K562 (cell line): ENCODE data around the gene PAXIP1. TPM values are rescaled to one million over a fixed set of nuclear protein-coding genes. Genes with fewer than 3 reads are reported as not detected.

ENCODE experiments used
- ATAC-seq: fragments of 200-7000 bp; cut with Tn5 transposase; 3 replicates; pipeline ENCODE4 v1.9.1; 2020; ENCODE audit warnings: moderate library complexity
- BruUV-seq: library from RNA; stranded (reverse); fragments of 400-500 nt; replicated peaks from 2 replicates; lab custom pipeline; 2021; lab: Mats Ljungman, UMichigan
- CTCF ChIA-PET: fragments of 300-600 bp; formaldehyde crosslinking; extraction: SDS; loops from one replicate; lab custom pipeline; 2021; ENCODE audit warnings: low intra/inter-chr PET ratio; lab: Yijun Ruan, JAX
- POLR2A ChIA-PET: fragments of 300-600, 350-650 bp; sonication (Branson Sonifier 250); formaldehyde crosslinking; extraction: SDS; loops from one replicate; lab custom pipeline; 2021; ENCODE audit warnings: antibody characterized with exemption, inconsistent platforms; lab: Yijun Ruan, JAX
- DNase-seq, 4 experiments: peaks; one replicate each; pipeline versions ENCODE4 v3.0.0 to v3.0.0-alpha.2; 2011 to 2018; ENCODE audit warnings: low spot score in 3 of 4, mixed read lengths in 3 of 4; ENCODE audit errors: extremely low read depth in 1 of 4
- FAIRE-seq: peaks from 2 replicates; lab custom pipeline; 2011; peaks lifted over from hg19 to GRCh38; lab: Jason Lieb, UNC
- H2AFZ ChIP-seq: 2 replicates; pipeline ENCODE4 v1.6.0; 2011; ENCODE audit warnings: low read depth, low read length, control low read depth, inconsistent platforms
- H3K27ac ChIP-seq: fragments of 200-600 bp; 3 replicates; pipeline ENCODE4 v1.8.0; 2011; ENCODE audit warnings: low read depth, mild to moderate bottlenecking, control low read depth, inconsistent platforms, low read length, moderate library complexity, mixed read lengths; ENCODE audit errors: extremely low read depth
- H3K27me3 ChIP-seq, 2 experiments: fragments of 300-600 bp in 1 of 2; 2 replicates in 1 of 2; 3 replicates in 1 of 2; pipeline versions ENCODE4 v1.6.0 to v1.8.0; 2011; ENCODE audit warnings: inconsistent platforms in 2 of 2, low read length in 2 of 2, mild to moderate bottlenecking in 1 of 2, mixed read lengths in 1 of 2, moderate library complexity in 1 of 2; ENCODE audit not compliant: control insufficient read depth in 2 of 2, insufficient read depth in 2 of 2
- H3K36me3 ChIP-seq: fragments of 300-600 bp; 3 replicates; pipeline ENCODE4 v1.8.0; 2011; ENCODE audit warnings: mild to moderate bottlenecking, low read length, inconsistent platforms; ENCODE audit not compliant: control insufficient read depth, insufficient read depth
- H3K4me1 ChIP-seq, 2 experiments: fragments of 200-600 bp in 1 of 2; replicated peaks in 1 of 2; 2 replicates in 1 of 2; 3 replicates in 1 of 2; pipeline versions ENCODE4 v1.5.1 to v1.8.0; 2011; ENCODE audit warnings: inconsistent platforms in 2 of 2, low read length in 2 of 2, mild to moderate bottlenecking in 1 of 2, mixed read lengths in 1 of 2, moderate library complexity in 1 of 2; ENCODE audit not compliant: control insufficient read depth in 2 of 2, insufficient read depth in 2 of 2
- H3K4me2 ChIP-seq: 2 replicates; pipeline ENCODE4 v1.6.1; 2011; ENCODE audit warnings: low read length, control low read depth, inconsistent platforms, mixed read lengths; ENCODE audit not compliant: insufficient read depth
- H3K4me3 ChIP-seq: fragments of 200-600 bp; sonication (generic), shearing (Covaris generic); 2 replicates; pipeline ENCODE4 v1.5.1; 2016; ENCODE audit warnings: control low read depth, inconsistent platforms
- H3K79me2 ChIP-seq: fragments of 200-600 bp; 3 replicates; pipeline ENCODE4 v1.8.0; 2011; ENCODE audit warnings: low read length, inconsistent platforms; ENCODE audit not compliant: control insufficient read depth, insufficient read depth
- H3K9ac ChIP-seq, 2 experiments: 2 replicates each; pipeline versions ENCODE4 v1.6.0 to v1.6.1; 2011; ENCODE audit warnings: low read depth in 2 of 2, low read length in 2 of 2, control low read depth in 1 of 2, inconsistent platforms in 1 of 2, mild to moderate bottlenecking in 1 of 2, mixed read lengths in 1 of 2; ENCODE audit not compliant: insufficient read depth in 1 of 2
- H3K9me1 ChIP-seq: one replicate; pipeline ENCODE4 v1.6.0; 2011; ENCODE audit warnings: inconsistent platforms, mild to moderate bottlenecking, low read length, moderate library complexity; ENCODE audit not compliant: control insufficient read depth, insufficient read depth
- H3K9me3 ChIP-seq: replicated peaks from 2 replicates; pipeline ENCODE4 v1.5.1; 2011; ENCODE audit warnings: low read depth, low read length, inconsistent platforms; ENCODE audit not compliant: control insufficient read depth, insufficient read depth
- H4K20me1 ChIP-seq: replicated peaks from 2 replicates; pipeline ENCODE4 v1.6.1; 2011; ENCODE audit warnings: low read length, inconsistent platforms, mixed read lengths; ENCODE audit not compliant: control insufficient read depth, insufficient read depth
- ARID2 ChIP-seq: fragments of 450-650 bp; IDR thresholded peaks from 2 replicates; pipeline ENCODE4 v1.6.1; 2017; ENCODE audit warnings: antibody characterized with exemption, mild to moderate bottlenecking
- ATF6 ChIP-seq: sonication (generic); formaldehyde crosslinking; IDR thresholded peaks from 2 replicates; pipeline ENCODE4 v1.4.0; 2020; ENCODE audit warnings: mild to moderate bottlenecking, missing genetic modification reagents
- ATF7 ChIP-seq: fragments of 450-650 bp; IDR thresholded peaks from 2 replicates; pipeline ENCODE4 v1.7.1; 2014; ENCODE audit warnings: mild to moderate bottlenecking, moderate library complexity
- CBX1 ChIP-seq: sonication (generic); IDR thresholded peaks from 2 replicates; pipeline ENCODE4 v1.6.1; 2016; ENCODE audit warnings: antibody characterized with exemption, low read depth, mild to moderate bottlenecking
- CC2D1A ChIP-seq: fragments of 450-650 bp; IDR thresholded peaks from 2 replicates; pipeline ENCODE4 v1.6.1; 2017; ENCODE audit warnings: mild to moderate bottlenecking
- CEBPG ChIP-seq, 3 experiments: fragments of 200-800 bp in 1 of 3; sonication (Bioruptor generic) in 1 of 3; sonication (generic) in 1 of 3; formaldehyde crosslinking in 1 of 3; IDR thresholded peaks in 2 of 3; conservative IDR thresholded peaks in 1 of 3; 2 replicates each; pipeline versions ENCODE4 v1.6.1 to v1.8.0; 2016 to 2022; ENCODE audit warnings: missing compliant biosample characterization in 2 of 3, missing genetic modification characterization in 2 of 3, mild to moderate bottlenecking in 1 of 3, missing genetic modification reagents in 1 of 3
- ILK ChIP-seq: fragments of 450-650 bp; IDR thresholded peaks from 2 replicates; pipeline ENCODE4 v1.6.1; 2016; ENCODE audit warnings: missing genetic modification characterization, low read depth, mild to moderate bottlenecking, missing compliant biosample characterization, moderate library complexity, borderline replicate concordance
- KDM2B ChIP-seq: fragments of 250-450 bp; sonication (Bioruptor Pico); IDR thresholded peaks from 2 replicates; pipeline ENCODE4 v1.8.0; 2021; ENCODE audit warnings: mild to moderate bottlenecking, moderate library complexity
- KLF16 ChIP-seq: IDR thresholded peaks from 2 replicates; pipeline ENCODE4 v1.6.1; 2016; ENCODE audit warnings: antibody characterized with exemption
- MLLT1 ChIP-seq, 2 experiments: fragments of 450-650 bp; IDR thresholded peaks; 2 replicates each; pipeline ENCODE4 v1.6.1; 2016
- RAD21 ChIP-seq, 2 experiments: fragments of 250-450 bp in 1 of 2; fragments of 450-650 bp in 1 of 2; sonication (Bioruptor Pico) in 1 of 2; formaldehyde crosslinking in 1 of 2; IDR thresholded peaks in 1 of 2; conservative IDR thresholded peaks in 1 of 2; 2 replicates each; pipeline versions ENCODE4 v1.4.0 to v1.8.0; 2020 to 2022; ENCODE audit warnings: mild to moderate bottlenecking in 2 of 2, moderate library complexity in 1 of 2
- STAG1 ChIP-seq: sonication (generic); formaldehyde crosslinking; IDR thresholded peaks from 2 replicates; pipeline ENCODE4 v1.5.0; 2020; ENCODE audit warnings: missing genetic modification reagents, borderline replicate concordance
- ZNF76 ChIP-seq: fragments of 250-450 bp; sonication (Bioruptor Pico); IDR thresholded peaks from 2 replicates; pipeline ENCODE4 v1.4.0; 2020; ENCODE audit warnings: mild to moderate bottlenecking, moderate library complexity, borderline replicate concordance
- WGBS: fragments of 100-300 bp; shearing (Covaris generic); methylation state at CpG from one replicate; pipeline ENCODE4 v1.1.6; 2016; ENCODE audit warnings: low coverage, mixed read lengths; ENCODE audit not compliant: insufficient coverage; ENCODE audit errors: missing lambda C conversion rate; 5-methylcytosine and 5-hydroxymethylcytosine counted together
- in situ Hi-C: fragments of 300-500 bp; cut with MboI; formaldehyde crosslinking; loops from 4 replicates; pipeline ENCODE4 v1.15.0; 2018; ENCODE audit warnings: inconsistent platforms, mixed read lengths
- intact Hi-C: fragments of 100-400 bp; cut with micrococcal nuclease; formaldehyde crosslinking; loops from 2 replicates; pipeline ENCODE4 v1.14.2; 2022
- polyA plus RNA-seq, 8 experiments: library from polyadenylated mRNA; depleted of rRNA in 4 of 8; stranded (reverse) in 5 of 8; unstranded in 3 of 8; fragments of >200 nt; fragmentation: Nextera tagmentation in 2 of 8; fragmentation: Illumina TruSeq in 1 of 8; extraction: Ambion mirVana in 2 of 8; extraction: Trizol in 1 of 8; gene quantifications; 2 replicates each; pipeline versions ENCODE4 v1.2.1 to v1.2.3, GENCODE V29; 2011 to 2014; ENCODE audit warnings: inconsistent platforms in 1 of 8, missing spikeins in 1 of 8
- total RNA-seq, 7 experiments: library from RNA; depleted of rRNA in 6 of 7; stranded (reverse); fragments of >200 nt in 6 of 7; fragmentation: Illumina TruSeq in 2 of 7; extraction: Trizol in 2 of 7; gene quantifications; 2 replicates each; pipeline versions ENCODE4 v1.2.1 to v1.2.3, GENCODE V29; 2011 to 2021; ENCODE audit warnings: low replicate concordance in 1 of 7

The PAXIP1 gene
- total and polyA plus RNA-seq, 9 of the 15 experiments (the other 6 are each of a cell fraction or from before 2014, with no cell fraction given): 9.7 to 37.9 (median 28.4) TPM

GRCh38 chr7:154928136-154929005 lies 74.6 kb downstream of the PAXIP1 start (continued):
- peak; percentile 63 to 77; a peak in 2 of 4 replicates for TF ChIP-seq MLLT1 (IDR thresholded peaks at IDR 0.05)

- CTCF ChIA-PET: interaction anchor here (0.6 to 2.4 kb wide), 6 partner anchors 25 to 841 kb away, joined by 3 to 32 read pairs (median 6); no protein-coding TSS in a partner anchor
- peak overlapping the region in 1 of 2 experiments; percentile 40; a peak in 3 of 4 replicates for H3K9ac ChIP-seq
- peak overlapping the region; percentile 47 for H3K4me3 ChIP-seq
- ATAC-seq: peak; percentile 87
- no peaks in the 10 kb centered on the region for H3K36me3 ChIP-seq
- no peaks in the 10 kb centered on the region for H4K20me1 ChIP-seq
- no TSS peak for BruUV-seq
- H3K9me3 ChIP-seq: no peaks in the 10 kb centered on the region
- peaks cover 6 to 8% of the 10 kb centered on the region in 2 experiments; a peak in 3 of 5 replicates for H3K4me1 ChIP-seq
- peaks cover 0 to 11% of the 10 kb centered on the region in 2 experiments; a peak in 2 of 5 replicates for H3K27me3 ChIP-seq
- H3K4me2 ChIP-seq: peak overlapping the region; percentile 88
- H3K27ac ChIP-seq: peak overlapping the region; percentile 23
- H2AFZ ChIP-seq: peak overlapping the region; percentile 98
- intact Hi-C loops: loop anchor here (1.0 to 5.0 kb wide), 5 partner anchors 81 to 840 kb away; no protein-coding TSS in a partner anchor
- H3K79me2 ChIP-seq: no peaks in the 10 kb centered on the region
- no peaks in the 10 kb centered on the region for H3K9me1 ChIP-seq
- WGBS: 0% methylated on average over 5 of the region's 5 CpGs
- POLR2A ChIA-PET: interaction anchor here (0.6 to 2.0 kb wide), 8 partner anchors 19 to 414 kb away, joined by 3 to 7 read pairs (median 4); no protein-coding TSS in a partner anchor
- DNase-seq: peak; percentile 77 to 92 (median 80)
- peak; percentile 92 for FAIRE-seq
- in situ Hi-C loops: loop anchor here (5.0 to 10.0 kb wide), 2 partner anchors 415 to 617 kb away; partner anchors contain the start of gene CNPY1
- TF ChIP-seq ZNF76 (CRISPR knock-in tag) (no peak), KLF16 (peak; percentile 43; the same call in 1 of the 2 replicates), CBX1 (no peak), ATF6 (CRISPR knock-in tag) (peak; percentile 41; the same call in 1 of the 2 replicates), STAG1 (CRISPR knock-in tag) (peak; percentile 22; the same call in 1 of the 2 replicates), CC2D1A (peak; percentile 58; the same call in 1 of the 2 replicates), CEBPG (CRISPR knock-in tag; IDR thresholded peaks at IDR 0.05) (peak; percentile 73), CEBPG (tag; conservative IDR thresholded peaks at IDR 0.05 in 1 of 2, IDR thresholded peaks at IDR 0.05 in 1 of 2) (peak; percentile 76 to 97), RAD21 (CRISPR knock-in tag; conservative IDR thresholded peaks at IDR 0.05 in 1 of 2, IDR thresholded peaks at IDR 0.05 in 1 of 2) (peak; percentile 91 to 94), ILK (tag) (no peak), ARID2 (0 out of 2 replicates have a peak, but pooled peaks have one; percentile 37), ATF7 (0 out of 2 replicates have a peak, but pooled peaks have one; percentile 19), KDM2B (no peak)
Observed at GRCh38 chr7:154927624-154928125, 75.2 kb downstream of the PAXIP1 start.
